ENCODE data around the gene CSTPP1.

- TF ChIP-seq CTCF (conservative IDR thresholded peaks at IDR 0.05) (no peak), EZH2 (IDR thresholded peaks at IDR 0.05; ENCODE audit: low read depth) (no peak)
These were observed 206.8 kb downstream of the CSTPP1 start for GRCh38 chr11:47143322-47143721.
